Activated T-cell treated with anti-CD3 and anti-CD28 coated beads for 24 hours (primary cell): ENCODE measurements around the gene ZC4H2.
"Not testable (repeated sequence)": the region's sequence is repeated elsewhere in the genome, so short reads cannot be mapped to it uniquely, and the experiment has no call there.

Experiments used
- DNase-seq: peaks from one replicate; pipeline ENCODE4 v3.0.0-alpha.2; 2020; ENCODE audit warnings: low read depth

The ZC4H2 gene

GRCh38 chrX:64975989-64976672, at the start of gene ZC4H2:
TSS of gene ZC4H2 (minus strand) at chrX:64976450. CDS start at chrX:64976377, 73 bp downstream.
- DNase-seq = peak; percentile 49

DNA sequence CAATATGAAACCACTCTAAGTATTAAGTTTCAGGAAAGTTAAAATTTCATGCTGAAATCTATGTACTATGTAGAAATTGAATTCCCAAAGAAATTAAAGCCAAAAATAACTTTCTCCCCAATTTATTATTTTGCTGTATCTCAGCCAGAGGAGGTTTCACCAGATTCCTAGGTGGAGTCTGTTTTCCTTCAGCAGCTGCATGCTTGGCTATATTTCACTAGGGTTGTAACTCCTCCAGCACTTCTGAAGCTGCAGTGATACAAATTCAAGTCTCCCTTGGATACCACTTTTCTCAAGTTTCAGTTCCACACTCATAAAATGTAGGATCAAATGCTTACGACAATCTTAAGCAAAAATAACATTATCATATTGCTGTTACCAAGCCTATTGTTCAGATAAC, 41.2 kb upstream of the ZC4H2 start:
- no peak for DNase-seq

- no peak for DNase-seq
These were observed 38.0 kb upstream of the ZC4H2 start for GRCh38 chrX:65014230-65014629.

DNA sequence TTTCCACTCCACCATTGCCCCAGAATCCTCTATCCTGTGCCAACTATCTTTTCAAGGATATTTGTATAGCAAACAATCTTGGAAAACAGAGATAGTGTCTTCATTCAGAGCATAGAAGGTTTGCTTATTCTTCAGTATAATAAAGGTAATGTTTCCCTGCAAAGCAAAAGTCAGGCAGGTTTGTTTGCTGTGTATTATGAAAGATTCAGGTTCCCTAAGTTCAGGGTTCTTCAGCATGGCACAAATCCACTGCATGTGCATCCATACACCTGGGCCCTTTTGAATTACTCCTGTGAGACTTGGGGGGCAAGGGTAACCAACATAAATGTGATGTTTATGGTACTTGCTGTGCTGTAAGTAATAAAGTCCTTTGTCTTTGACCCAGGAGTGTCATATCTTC, 33.2 kb upstream of the ZC4H2 start:
- no peak for DNase-seq

DNA sequence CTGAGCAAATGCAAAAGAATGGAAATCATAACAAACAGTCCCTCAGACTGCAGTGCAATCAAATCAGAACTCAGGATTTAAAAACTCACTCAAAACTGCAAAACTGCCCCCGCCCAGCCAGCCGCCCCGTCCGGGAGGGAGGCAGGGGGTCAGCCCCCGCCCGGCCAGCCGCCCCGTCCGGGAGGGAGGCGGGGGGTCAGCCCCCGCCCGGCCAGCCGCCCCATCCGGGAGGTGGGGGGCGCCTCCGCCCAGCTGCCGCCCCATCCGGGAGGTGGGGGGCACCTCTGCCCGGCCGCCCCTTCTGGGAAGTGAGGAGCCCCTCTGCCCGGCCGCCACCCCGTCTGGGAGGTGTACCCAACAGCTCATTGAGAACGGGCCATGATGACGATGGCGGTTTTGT, 26.0 kb upstream of the ZC4H2 start:
- DNase-seq = not testable (repeated sequence)

DNA sequence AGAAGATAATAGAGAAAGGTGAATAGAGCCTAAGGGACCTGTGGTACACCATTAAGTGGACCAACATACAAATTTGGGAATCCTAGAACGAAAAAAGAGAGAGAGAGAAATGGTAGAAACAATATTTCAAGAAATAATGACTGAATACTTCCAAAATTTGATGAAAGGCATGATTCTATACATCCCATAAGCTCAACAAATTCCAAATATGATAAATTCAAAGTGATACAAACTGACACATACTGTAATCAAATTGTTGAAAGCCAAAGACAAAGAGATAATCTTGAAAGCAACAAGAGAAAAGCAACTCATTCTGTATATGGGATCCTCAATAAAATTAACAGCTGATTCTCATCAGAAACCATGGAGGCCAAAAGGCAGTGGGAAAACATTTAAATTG, 20.6 kb upstream of the ZC4H2 start:
- no peak for DNase-seq

GRCh38 chrX:64994131-64994798, 18.0 kb upstream of the ZC4H2 start:
- no peak for DNase-seq

- no peak for DNase-seq
These were observed 1.6 kb upstream of the ZC4H2 start for GRCh38 chrX:64977830-64978229.

GRCh38 chrX:64977051-64977450, 801 bp upstream of the ZC4H2 start:
- DNase-seq = no peak

DNA sequence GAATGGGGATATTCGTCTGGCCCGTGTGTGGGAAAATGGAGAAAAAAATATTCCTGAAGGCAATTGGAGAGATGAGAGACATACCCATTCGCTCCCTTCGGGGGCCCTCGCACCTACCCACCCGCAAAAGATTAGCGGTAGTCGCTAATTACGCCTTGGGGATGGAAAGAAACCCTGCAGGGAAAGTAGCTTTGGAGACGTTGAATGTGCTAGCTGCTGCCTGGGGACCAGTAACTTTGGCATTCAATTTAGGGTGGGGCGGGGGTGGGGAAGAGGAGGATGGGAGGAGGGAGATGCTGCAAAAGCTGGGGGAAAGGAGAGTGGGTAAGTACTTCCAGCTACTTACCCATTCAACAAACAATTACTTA, 407 bp upstream of the ZC4H2 start:
- no peak for DNase-seq

DNA sequence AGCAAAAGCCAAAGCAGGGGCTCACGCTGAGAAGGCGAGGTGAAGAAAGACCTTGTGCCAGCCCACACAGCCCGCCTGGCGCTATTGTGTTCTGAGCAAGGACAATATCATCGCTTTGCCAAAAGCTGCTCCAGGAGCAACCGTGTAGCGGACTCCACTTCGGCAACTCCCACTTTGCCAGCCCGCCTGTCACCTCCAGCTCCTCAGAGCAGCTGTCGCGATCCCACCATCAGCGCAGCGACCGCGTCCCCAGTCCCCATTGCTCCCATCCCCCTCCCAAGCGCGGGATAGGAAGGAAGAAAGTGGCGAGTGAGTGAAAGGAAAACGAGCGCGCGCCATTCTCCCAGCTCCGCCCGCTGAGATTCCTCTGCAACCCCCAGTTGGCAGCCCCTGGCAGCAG, 759 bp downstream of the ZC4H2 start:
- DNase-seq = peak; percentile 0

DNA sequence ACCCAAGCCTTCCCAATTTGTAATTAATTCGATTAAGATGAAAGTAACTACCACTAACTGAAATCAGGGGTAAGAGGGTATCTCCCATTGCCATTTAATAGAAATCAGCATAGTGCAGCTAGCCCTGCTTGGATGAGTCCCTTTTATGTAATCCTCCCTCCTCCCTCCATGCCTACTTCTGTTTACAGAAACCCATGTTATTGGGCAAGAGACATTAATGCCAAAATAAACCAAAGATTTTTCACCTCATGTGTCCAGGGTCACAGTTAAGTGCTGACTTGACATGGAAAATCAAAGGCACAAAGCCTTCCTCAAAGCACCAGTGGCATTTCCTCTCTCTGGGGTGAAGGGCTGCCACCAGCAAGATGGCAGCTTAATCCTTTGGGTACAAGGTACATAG, 50.8 kb downstream of the ZC4H2 start:
- DNase-seq = no peak

DNA sequence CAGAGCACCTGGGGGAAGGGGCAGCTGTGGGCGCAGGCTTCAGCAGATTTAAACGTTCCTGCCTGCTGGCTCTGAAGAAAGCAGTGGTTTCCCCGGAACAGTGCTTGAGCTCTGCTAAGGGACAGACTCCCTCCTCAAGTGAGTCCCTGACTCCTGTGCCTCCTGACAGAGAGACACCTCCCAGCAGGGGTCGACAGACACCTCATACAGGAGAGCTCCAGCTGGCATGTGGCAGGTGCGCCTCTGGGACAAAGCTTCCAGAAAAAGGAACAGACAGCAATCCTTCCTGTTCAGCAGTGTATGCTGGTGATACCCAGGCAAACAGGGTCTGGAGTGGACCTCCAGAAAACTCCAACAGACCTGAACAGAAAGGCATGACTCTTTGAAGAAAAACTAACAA, 68.1 kb downstream of the ZC4H2 start:
- DNase-seq = no peak

DNA sequence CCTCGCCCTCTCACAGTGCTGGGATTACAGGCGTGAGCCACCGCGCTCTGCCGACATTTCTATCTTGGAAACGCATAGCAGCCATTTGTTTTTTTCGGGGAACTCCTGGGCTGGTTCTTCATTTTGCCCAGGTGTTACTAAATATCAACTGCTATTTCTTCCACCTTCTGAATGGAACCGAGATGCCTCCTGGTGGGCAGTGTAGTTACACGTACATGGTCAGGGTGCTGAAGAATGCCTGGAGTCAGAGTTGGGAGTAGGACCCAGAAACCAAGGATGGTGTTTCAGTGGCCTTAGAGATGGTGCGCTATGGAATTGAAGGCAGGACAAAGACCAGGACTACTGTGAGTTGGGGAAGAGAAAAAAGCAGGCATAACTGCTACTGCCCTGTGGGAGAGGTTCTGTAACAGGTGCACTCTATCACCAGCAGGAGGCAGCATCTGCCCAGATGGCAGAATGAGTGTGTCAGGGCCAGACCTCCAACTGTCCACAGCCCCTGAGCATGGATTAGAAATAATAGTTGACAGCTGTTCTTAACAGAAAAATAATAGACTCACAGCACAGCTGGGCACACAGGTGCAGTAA, 81.7 kb downstream of the ZC4H2 start:
- peak; percentile 4 for DNase-seq

- DNase-seq = no peak
These were observed 90.4 kb downstream of the ZC4H2 start for GRCh38 chrX:64885850-64886249.

DNA sequence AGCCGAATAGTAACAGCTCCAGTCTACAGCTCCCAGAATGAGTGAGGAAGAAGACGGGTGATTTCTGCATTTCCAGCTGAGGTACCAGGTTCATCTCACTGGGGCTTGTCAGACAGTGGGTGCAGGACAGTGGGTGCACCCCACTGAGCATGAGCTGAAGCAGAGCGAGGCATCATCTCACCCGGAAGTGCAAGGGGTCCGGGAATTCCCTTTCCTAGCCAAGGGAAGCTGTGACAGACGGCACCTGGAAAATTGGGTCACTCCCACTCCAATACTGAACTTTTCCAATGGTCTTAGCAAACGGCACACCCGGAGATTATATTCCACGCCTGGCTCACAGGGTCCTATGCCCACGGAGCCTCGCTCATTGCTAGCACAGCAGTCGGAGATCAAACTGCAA, 97.5 kb downstream of the ZC4H2 start:
- DNase-seq = not testable (repeated sequence)

GRCh38 chrX:64867217-64867616, 109.0 kb downstream of the ZC4H2 start:
- no peak for DNase-seq
